WERI-Rb-1 (cell line): ENCODE measurements around the gene NUDT22.

Experiments
- DNase-seq: peaks from one replicate; pipeline ENCODE4 v3.0.0-alpha.2; 2020
- H3K27ac ChIP-seq: fragments of 250-450 bp; sonication (Bioruptor Pico); 2 replicates; pipeline ENCODE4 v1.5.1; 2020; ENCODE audit warnings: mild to moderate bottlenecking, moderate library complexity
- H3K27me3 ChIP-seq: fragments of 250-450 bp; sonication (Bioruptor Pico); 2 replicates; pipeline ENCODE4 v1.5.1; 2021; ENCODE audit warnings: mild to moderate bottlenecking, low read depth, moderate library complexity; ENCODE audit not compliant: insufficient read depth, severe bottlenecking
- H3K36me3 ChIP-seq: fragments of 250-450 bp; sonication (Bioruptor Pico); 2 replicates; pipeline ENCODE4 v1.5.1; 2020; ENCODE audit warnings: mild to moderate bottlenecking, moderate library complexity
- H3K4me3 ChIP-seq: 2 replicates; pipeline ENCODE4 v1.5.1; 2011; ENCODE audit warnings: low read depth, mild to moderate bottlenecking, control low read depth, low read length
- H3K9me3 ChIP-seq: fragments of 250-450 bp; sonication (Bioruptor Pico); 2 replicates; pipeline ENCODE4 v1.5.1; 2021; ENCODE audit warnings: mild to moderate bottlenecking, moderate library complexity; ENCODE audit not compliant: severe bottlenecking
- CTCF ChIP-seq: IDR thresholded peaks from 2 replicates; pipeline ENCODE4 v1.5.1; 2011; ENCODE audit warnings: low read depth, mild to moderate bottlenecking, control low read depth, inconsistent platforms, low read length

NUDT22 gene

GRCh38 chr11:64218628-64219353 is 7.3 kb upstream of the NUDT22 start:
- Histone ChIP-seq H3K4me3 (no peak overlapping the region), H3K9me3 (no peaks in the 10 kb centered on the region), H3K27me3 (no peaks in the 10 kb centered on the region), H3K36me3 (no peaks in the 10 kb centered on the region; the same call in 1 of the 2 replicates), H3K27ac (no peak overlapping the region)
- TF ChIP-seq CTCF = no peak
- DNase-seq = no peak

GRCh38 chr11:64219354-64219684 is 6.8 kb upstream of the NUDT22 start:
- Histone ChIP-seq H3K36me3 (no peaks in the 10 kb centered on the region; the same call in 1 of the 2 replicates), H3K4me3 (no peak overlapping the region), H3K27me3 (no peaks in the 10 kb centered on the region), H3K27ac (no peak overlapping the region), H3K9me3 (no peaks in the 10 kb centered on the region)
- TF ChIP-seq CTCF = no peak
- DNase-seq = no peak

GRCh38 chr11:64219755-64220154 is 6.3 kb upstream of the NUDT22 start:
- no peak for TF ChIP-seq CTCF
- no peak overlapping the region for H3K27ac ChIP-seq
- H3K4me3 ChIP-seq = no peak overlapping the region
- no peaks in the 10 kb centered on the region for H3K27me3 ChIP-seq
- no peaks in the 10 kb centered on the region for H3K9me3 ChIP-seq
- H3K36me3 ChIP-seq = no peaks in the 10 kb centered on the region; the same call in 1 of the 2 replicates
- no peak for DNase-seq

- no peak for DNase-seq
- TF ChIP-seq CTCF = no peak
- H3K36me3 ChIP-seq = no peaks in the 10 kb centered on the region; the same call in 1 of the 2 replicates
- no peak overlapping the region for H3K27ac ChIP-seq
- no peaks in the 10 kb centered on the region for H3K9me3 ChIP-seq
- no peaks in the 10 kb centered on the region for H3K27me3 ChIP-seq
- no peak overlapping the region for H3K4me3 ChIP-seq
These were observed 5.8 kb upstream of the NUDT22 start for GRCh38 chr11:64220271-64220670.

GRCh38 chr11:64220798-64221197 is 5.3 kb upstream of the NUDT22 start:
- H3K4me3 ChIP-seq = no peak overlapping the region
- no peak for DNase-seq
- no peak for TF ChIP-seq CTCF
- no peaks in the 10 kb centered on the region for H3K9me3 ChIP-seq
- H3K36me3 ChIP-seq = no peaks in the 10 kb centered on the region; the same call in 1 of the 2 replicates
- H3K27ac ChIP-seq = no peak overlapping the region
- H3K27me3 ChIP-seq = no peaks in the 10 kb centered on the region

GRCh38 chr11:64222651-64223000 is 3.4 kb upstream of the NUDT22 start:
- Histone ChIP-seq H3K27ac (no peak overlapping the region), H3K36me3 (no peaks in the 10 kb centered on the region; the same call in 1 of the 2 replicates), H3K9me3 (no peaks in the 10 kb centered on the region), H3K4me3 (no peak overlapping the region), H3K27me3 (no peaks in the 10 kb centered on the region)
- no peak for TF ChIP-seq CTCF
- no peak for DNase-seq
